ENCODE measurements around the gene TMEM30B.

The TMEM30B gene

GRCh38 chr14:61297581-61297980 lies 16.4 kb upstream of the TMEM30B start:
- DNase-seq: no peak

DNA sequence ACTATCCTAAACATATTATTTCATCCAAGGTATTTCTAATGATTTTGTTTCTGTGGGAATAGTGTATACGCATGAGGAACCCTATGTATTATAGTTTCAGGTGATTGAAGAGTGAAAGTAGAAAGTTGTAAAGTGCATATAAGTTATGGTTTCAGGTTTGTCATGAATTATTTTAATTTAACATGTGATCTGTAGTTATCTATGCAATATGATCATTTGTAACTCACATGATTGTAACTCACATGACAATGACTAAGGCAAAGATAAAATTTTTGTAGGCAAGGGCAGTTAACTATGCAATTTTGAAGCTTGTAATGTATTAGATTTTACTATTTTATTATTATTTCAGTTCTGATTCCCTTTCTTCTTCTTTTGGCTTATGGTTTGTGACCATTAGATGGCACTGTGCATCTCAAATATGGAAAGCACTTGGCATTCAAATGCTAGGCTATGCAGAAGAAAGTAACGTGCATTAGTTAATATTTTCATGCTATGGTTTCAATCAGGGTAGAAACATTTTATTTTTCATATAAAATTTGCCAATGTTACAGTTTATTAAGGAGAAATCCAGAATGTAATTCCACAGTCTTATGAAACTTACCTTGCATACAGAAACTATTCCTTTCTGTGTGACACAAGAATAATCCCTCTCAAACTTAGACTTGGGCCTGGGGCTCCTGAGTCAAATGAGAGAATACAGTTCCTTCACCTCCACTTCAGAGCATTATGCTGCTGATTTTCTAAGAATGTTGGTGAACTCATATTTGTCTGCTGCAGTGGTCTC lies 15.8 kb upstream of the TMEM30B start:
- DNase-seq: peak; percentile 81

- DNase-seq: no peak
Measured at GRCh38 chr14:61296151-61296550, 15.0 kb upstream of the TMEM30B start.

- DNase-seq: no peak
Measured at GRCh38 chr14:61290701-61291100, 9.6 kb upstream of the TMEM30B start.

DNA sequence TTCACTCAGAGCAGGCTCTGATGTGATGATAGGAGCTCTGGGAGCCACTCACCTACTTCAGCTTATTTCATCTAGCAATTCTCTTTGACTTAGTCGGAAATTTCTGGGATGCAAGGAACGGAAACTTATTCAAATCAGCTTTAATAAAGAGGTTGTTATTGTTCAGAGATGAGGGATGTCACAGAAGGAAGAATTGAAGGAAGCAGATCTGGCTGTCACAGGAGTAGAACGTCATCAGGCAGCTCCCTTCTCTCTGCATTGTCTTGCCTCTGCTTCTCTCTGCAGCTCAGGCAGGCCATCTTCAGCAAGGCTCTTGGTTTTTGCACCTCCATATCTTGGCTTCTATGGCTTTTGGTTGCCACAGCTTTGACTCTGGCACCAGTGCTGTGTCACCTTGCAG lies 7.6 kb upstream of the TMEM30B start:
- no peak for DNase-seq

DNA sequence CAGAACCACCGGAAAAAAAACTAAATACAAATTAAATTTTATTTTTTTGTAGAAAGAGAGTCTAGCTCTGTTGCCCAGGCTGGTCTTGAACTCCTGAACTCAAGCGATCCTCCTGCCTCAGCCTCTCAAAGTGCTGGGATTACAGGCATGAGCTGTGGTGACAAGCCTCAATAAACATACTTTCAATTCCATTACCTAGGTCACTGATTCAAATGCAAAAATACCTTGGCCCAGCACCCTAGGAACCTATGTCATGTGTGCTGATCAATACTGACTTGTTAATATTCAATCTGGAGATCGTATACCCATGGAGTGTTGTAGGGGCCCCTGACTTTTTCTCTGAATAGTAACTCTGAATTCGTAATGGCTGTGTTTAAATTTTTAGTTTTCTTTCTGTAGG lies 7.1 kb upstream of the TMEM30B start:
- DNase-seq: no peak

GRCh38 chr14:61287196-61287595 lies 6.1 kb upstream of the TMEM30B start:
- DNase-seq: no peak

DNA sequence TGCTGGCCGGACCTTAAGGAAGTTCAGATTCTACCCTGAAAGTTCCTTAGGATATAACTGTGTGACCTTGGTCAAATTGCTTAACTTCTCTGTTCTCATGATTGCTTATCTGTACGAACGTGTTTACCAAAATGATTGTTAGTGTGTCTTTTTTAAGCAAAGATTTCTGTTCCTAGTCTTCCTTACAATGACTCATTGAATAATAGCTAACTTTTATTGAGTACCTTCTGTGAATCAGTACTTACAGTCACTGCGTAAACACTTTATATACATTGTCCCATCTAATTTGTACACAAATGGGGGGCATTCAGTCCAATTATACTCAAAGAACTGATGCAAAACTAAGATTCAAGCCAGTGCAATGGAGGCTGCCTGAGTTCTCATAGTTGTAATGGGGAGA lies 4.2 kb upstream of the TMEM30B start:
- DNase-seq: no peak

DNA sequence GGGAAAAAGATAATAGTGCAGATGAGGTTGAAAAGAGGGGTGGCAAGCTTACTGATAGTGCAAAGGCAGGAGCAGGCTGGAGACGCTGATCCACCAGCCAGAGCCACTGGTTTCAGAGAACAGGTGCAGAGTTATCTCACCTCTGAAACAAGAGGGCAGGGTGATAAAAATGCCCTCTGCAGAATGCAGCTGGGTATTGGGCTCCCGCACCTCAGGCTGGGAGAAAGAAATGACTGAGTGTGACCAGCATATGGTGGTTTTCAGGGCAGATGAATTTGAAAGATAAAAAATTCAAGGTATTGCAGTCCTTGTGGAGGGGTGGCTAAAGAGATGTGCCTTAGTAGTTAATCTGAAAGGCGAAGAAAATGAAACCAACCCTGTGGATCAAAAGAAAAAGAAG lies 2.9 kb upstream of the TMEM30B start:
- DNase-seq: peak; percentile 32

DNA sequence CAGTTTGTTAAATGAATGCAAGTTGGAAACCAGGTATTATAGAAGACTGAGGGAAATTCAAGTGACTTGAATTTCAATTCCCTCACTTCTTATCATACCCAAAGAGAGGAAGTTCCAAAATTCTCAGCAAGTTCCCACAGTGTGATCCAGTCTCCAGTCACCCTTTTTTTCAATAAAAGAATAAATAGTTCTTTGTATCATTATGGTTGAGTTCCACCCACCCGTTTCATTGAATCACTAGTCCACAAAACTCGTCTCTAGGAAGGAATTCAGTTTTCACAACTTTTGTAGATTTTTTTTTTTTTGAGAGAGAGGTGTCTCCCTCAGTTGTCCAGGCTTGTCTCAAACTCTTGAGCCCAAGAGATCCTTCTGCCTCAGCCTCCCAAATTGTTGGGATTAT lies 1.6 kb upstream of the TMEM30B start:
- DNase-seq: no peak

DNA sequence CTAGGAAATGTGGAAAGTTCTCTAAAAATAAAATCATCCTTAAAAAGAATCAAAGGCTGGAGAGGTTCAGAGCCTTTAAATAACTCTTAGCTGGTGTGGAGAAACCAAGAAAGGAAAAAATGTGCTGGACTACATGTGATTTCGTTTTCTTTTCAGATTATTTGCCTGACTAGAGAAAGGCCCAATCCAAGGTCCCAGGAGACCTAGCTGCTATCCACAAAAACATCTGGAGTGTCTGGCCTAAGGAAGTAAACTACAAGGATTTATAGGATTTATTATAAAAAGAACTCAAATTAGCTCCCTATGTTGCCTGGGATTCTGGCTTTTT lies 774 bp upstream of the TMEM30B start:
- DNase-seq: no peak

GRCh38 chr14:61280526-61281185 lies 482 bp downstream of the TMEM30B start:
- peak; percentile 88 for DNase-seq

DNA sequence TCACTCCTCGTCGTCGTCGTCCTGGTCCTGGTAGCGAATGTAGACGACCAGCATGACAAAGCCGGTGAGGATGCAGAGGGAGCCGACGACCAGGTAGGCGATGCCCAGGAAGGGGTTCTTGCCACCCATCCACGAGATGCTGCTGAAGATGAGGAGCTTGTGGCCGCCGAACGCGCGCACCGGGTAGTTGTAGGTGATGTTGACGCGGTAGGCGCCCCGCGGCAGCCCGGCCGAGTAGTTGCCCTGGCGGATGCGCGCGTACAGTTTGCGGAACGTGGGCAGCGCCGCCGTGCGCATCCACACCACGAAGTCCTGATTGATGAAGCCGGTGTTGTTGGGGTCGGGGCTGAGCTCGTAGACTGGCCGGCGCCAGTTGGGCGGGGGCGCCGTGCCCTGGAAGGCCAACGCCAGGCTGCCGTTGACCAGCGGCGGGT lies 1.0 kb downstream of the TMEM30B start:
- DNase-seq: peak; percentile 67

DNA sequence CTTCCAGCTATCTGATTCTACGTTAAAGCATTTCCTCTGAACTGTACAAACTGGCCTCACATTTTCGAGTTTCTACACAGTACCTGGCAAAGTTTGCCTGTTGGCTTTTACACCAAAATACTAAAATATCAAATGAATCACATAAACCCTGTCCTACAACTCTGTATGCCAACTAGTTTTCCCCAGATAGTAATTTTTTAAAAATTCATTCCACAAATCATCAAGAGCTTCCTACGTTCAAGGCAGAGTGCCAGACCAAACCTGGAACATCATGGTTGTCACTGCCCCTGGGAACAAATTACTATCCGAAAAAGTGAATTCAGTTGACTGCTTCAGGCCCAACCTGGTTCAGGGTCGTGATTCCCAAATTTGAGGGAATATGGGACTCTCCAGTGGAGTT lies 2.1 kb downstream of the TMEM30B start:
- DNase-seq: no peak

DNA sequence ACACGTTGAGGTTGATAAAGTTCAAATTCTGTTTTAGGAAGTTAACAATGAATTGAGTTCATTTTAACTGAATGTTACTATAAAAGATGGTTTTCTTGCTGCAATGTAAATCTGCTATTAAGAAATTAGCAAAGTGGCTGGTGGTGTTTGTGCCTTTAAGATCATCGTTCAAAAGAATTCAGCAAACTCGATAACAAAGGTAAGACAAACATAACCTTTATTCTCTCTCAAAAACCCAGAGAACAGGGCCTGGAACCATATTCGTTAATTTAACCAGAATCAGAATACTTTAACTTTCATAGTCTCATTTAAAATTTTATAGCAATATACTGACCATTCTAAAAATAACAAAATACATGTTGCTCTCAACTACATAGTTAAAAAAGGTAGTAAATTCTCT lies 3.4 kb downstream of the TMEM30B start:
- DNase-seq: no peak

- no peak for DNase-seq
Measured at GRCh38 chr14:61277232-61277631, 3.9 kb downstream of the TMEM30B start.

GRCh38 chr14:61271552-61271951 lies 9.6 kb downstream of the TMEM30B start:
- no peak for DNase-seq

- DNase-seq: no peak
Measured at GRCh38 chr14:61270714-61271113, 10.4 kb downstream of the TMEM30B start.

DNA sequence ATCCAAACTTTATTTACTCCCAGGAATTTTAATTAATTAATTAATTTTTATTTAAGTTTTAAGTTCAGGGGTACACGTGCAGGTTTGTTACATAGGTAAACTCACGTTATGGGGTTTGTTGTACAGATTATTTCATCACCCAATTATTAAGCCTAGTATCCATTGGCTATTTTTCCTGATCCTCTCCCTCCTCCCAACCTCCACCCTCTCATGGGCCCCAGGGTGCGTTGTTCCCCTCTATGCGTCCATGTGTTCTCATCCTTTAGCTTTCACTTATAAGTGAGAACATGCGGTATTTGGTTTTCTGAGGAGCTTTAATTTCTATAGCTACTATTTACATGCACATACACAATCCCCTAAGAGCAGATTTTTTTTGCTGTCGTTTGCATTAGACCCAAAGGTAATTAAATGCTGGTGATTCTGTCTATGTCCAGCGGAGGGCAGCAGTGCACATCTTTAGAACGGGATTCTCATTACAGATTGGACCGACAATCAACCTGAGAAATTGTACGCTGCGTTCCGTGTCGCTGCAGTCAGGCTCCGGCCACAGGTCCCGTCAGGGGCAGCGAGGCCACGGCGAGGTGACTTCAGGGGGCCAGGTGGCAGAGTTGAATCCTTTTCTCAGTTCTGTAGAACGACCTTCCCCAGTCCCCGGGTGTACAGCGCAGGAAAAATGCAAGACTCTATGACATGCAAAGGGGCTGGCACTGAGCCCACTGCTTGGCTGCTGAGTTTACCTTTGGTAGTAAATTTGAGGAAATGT lies 11.6 kb downstream of the TMEM30B start:
- DNase-seq: peak; percentile 96

GRCh38 chr14:61268812-61269211 lies 12.3 kb downstream of the TMEM30B start:
- DNase-seq: no peak

DNA sequence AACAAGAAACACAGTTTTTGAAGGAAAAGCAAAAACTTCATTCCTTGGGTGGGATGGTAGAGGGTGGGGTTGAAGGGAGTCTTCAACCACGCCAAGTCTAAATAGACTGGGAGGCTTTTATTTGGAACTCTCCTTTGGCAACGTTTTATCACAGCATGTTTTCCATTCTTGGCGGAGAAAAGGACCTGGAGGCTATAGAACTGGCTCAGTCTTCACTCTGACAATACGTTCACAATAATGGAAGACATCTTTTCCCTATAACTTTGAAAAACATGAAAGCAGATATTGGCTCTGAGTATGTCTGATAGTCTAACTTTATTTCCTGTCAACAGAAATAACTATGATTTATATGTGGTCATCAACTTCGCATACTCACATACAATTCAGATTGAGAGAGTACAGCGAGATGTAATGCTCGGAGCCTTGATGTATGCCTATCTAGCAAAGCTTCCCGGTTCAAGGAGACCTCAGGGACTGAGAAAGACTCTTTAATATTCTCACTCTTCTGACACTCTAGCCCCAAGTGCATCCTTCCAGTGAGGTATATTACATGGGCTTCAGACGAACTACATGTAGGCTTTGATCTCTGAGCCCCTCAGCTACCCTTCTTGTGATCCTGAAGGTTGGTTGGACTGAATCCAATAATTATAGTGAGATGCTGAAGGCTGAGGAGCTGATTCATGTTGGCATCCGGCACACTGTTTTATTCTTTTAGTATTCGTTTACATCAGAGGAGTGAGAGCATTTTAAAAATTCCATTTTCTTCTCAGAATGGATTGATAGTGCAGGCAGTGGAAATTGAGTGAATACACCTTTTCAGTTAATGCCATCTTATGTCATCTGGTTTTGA lies 14.0 kb downstream of the TMEM30B start:
- DNase-seq: no peak

DNA sequence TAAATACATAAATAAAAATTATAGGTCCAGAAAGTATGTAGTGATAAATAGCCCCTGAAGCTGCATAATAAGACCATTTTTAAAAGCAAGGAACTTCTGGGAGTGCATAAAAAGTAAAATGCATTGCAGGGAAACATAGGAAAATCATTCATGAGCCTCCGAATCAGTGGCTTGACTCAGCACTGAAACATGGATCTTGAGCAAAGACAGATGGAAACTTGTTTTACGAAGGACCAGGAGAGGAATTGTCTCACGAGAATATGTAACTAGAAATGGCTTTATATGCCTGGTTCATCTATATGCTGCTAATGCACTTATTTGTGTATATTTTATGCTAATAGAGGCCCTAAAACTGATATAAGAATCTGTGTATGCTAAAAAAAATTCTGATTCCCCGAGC lies 14.7 kb downstream of the TMEM30B start:
- DNase-seq: no peak

DNA sequence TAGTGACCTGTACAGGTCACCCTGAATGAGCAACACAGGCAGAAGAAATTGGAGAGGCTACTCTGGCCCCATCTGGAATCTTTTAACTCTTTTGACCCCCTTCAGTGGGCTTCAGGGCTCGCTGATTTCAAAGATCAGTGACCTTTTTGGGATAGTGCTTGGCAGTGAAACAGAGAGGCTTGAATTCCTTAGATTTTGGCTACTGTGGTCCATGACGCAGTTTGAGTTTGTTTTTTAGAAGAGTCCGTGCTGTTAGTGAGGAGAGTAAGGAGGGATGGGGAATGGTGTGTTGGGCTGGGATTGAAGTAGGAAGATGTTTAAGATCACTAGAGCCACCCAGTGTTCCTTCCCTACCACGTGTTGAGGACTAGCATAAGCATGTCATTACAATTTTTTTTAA lies 16.5 kb downstream of the TMEM30B start:
- DNase-seq: no peak

Measured in NCI-H2029 (cell line).